Measurements from ENCODE around the gene ANKS1B.
"Not testable (repeated sequence)": the region's sequence is repeated elsewhere in the genome, so short reads cannot be mapped to it uniquely, and the experiment has no call there.

Gene ANKS1B

DNA sequence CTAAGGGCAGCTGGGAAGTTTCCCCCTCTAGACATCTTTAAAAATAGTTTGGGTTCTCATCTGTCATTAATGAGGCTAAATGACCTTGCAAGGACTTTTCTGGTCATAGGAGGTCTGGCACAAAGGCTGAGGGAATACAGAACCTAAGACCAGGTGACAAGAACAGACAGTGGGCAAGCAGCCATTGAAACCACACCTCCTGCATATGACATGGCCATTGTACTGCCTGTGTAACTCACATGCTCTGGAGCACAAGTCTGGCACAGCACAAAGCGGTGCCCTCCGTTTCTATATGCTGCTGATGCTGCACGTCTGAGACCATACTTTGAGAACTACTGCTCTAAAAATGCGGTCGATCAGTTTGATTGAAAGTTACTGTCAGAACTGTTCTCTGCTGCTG, 1196.3 kb downstream of the ANKS1B start:
- no peak for DNase-seq

DNA sequence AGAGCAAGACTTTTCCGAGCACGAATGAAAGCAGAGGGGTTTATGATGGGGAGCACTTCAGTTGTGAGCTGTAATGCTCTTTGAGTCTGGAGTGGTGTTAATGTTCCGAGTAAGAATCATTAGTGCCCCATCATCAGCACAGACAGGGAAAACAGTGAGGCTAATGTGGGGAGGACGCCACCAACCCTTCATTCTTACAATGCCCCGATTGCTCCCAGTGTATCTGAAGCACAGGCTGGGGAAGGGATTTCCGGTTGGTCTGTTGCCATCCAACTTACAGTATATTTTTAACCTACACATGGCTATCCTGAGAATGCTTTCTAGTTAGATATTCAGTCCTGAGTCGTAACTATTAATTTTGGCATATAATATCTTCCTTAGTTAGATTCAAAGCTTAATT, 1198.1 kb downstream of the ANKS1B start:
- no peak for DNase-seq

- no peak for DNase-seq
Measured at GRCh38 chr12:98783420-98783819, 1201.3 kb downstream of the ANKS1B start.

DNA sequence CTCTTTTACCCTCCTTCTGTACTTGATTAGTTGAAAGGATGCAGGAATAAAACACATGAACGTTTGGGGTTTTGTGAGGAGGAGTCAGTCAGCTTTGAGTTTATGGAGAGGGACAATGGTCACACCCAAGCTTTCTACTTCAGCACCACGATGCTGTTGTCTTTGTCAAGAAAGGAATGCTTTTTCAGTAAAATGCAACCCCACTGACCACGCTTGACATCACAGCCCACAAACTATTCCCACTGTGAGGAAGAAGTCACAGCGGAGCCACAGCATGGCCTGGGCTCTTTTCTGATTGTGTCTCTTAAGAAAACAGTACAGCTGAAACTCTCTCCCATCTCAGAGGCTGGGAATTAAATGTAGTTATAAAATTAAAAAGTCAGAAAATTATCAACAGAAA, 1204.5 kb downstream of the ANKS1B start:
- no peak for DNase-seq

DNA sequence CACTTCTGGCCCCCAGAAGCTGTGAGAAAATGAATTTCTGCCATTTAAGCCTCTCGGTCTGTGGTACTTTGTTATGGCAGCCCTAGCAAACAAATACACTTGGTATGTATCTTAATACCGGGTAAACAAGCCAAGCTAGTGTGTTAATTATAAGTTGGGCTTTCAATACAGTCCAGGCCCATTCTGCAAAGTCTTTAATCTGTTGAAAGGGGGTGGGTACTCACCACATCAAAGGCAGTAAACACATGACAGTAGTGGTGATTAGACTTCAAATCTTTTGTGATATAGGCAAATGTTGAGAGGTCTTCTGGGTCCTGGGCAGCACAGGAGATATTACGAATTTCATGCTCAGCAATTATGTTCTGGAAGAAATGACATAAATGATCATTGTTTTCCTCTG, 1211.9 kb downstream of the ANKS1B start:
- no peak for DNase-seq

- no peak for DNase-seq
Measured at GRCh38 chr12:98771811-98772752, 1212.7 kb downstream of the ANKS1B start.

DNA sequence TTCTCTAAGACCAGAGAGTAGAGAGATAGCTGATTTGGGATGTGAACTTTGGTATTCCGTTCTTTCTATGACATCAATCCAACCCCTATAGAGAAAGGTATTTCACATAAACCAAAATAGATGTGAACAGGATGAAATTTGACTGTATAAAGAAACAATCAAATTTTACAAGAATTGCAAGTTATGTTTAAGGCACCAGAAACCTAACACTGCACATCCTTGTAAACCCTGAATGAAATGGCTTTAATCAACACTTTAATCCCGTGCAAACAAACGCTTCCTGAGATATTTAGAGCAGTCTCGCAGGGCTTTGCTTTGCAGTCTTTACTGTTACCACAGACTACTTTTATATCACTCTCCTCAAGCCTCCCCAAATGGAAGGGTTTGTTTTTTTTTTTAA, 1214.5 kb downstream of the ANKS1B start:
- DNase-seq, result no peak

DNA sequence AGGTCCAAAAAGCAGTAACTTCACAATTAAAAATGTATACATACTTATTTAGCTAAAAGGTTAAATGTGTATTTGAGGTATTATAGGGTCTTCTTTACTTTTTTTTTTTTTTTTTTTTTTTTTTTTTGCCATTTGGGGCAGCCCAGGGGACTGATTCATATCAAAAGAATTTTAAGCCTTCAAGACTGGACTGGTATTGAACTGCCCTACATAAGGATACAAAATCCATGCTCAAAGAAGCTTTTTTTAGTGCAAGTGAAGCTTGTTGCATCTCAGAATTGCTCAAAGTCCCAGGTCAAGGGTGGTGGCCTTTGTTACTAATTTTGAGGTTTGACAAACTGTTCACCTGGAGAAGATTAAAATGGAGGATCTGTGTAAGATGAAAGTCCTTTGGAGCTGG, 1215.7 kb downstream of the ANKS1B start:
- DNase-seq, result no peak

DNA sequence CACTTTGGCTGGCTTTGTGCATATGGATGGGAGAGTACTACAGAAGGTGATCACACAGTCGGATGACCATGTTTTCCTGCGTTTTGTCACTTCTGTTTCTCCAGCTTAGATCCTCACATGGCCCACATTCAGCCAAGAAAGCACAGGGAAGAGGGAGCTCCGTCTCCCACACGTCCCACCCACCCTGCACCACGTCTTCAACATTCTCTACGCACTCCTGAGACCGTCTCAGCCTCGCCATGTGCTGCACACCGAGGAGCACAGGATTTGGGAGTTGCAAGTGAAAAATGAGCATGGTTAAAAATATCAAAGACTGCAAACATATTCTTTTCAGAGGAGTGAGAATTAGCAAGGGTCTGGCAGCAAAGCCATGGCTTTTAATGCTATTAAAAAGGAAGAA, 1217.5 kb downstream of the ANKS1B start:
- no peak for DNase-seq

DNA sequence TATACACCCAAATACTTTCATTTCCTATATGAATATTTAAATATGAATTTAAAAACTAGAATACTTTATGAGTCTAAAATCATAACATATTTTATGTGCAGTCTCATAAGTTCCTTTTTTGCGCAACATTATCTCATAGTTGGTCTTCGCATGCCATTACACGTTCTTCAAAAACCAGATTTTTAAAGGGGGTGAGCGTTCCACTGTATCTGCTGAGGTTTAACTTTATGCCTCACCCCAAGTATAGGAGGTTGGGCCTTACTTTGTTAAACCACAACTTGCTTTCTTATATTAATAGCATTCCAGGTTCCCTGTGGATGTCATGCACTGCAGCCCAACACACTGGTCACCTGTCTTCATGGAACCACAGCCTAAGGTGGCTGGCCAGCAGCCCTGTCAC, 1221.1 kb downstream of the ANKS1B start:
- DNase-seq, result no peak

GRCh38 chr12:98758331-98758730, 1226.4 kb downstream of the ANKS1B start:
- DNase-seq, result no peak

DNA sequence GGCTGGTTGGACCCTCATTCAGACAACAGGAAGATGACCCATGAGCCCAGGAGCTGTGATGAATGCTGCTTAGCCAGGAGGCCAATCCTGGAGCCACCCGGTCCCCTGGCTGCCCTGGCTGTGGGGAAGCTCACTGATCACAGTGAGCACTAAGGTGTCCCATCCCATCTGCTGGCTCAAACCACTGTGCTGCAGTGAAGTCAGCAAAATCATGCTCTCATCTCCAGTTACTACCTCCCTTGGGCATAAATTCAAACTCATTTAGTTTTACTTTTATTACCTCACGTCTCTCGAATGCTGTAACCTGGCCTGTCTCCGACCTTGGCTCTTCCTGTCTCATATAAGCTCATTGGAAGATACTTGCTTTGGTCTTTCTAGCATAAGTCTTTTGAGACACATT, 1227.3 kb downstream of the ANKS1B start:
- no peak for DNase-seq

DNA sequence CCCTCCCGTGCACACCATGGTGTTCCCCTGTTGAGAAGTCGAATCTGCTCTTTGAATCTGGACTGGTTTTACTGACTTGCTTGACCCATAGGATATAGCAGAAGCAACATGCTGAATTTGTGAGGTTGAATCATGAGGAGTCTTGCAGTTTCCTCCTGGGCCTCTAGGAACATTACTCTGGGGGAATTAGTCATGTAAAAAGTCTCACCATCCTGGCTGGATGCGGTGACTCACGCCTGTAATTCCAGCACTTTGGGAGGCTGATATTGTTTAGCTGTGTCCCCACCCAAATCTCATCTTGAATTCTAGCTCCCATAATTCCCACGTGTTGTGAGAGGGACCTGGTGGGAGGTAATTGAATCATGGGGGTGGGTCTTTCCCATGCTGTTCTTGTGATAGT, 1228.9 kb downstream of the ANKS1B start:
- DNase-seq, result not testable (repeated sequence)

- DNase-seq, result no peak
Measured at GRCh38 chr12:98754095-98754494, 1230.6 kb downstream of the ANKS1B start.

- no peak for DNase-seq
Measured at GRCh38 chr12:98752726-98753125, 1232.0 kb downstream of the ANKS1B start.

DNA sequence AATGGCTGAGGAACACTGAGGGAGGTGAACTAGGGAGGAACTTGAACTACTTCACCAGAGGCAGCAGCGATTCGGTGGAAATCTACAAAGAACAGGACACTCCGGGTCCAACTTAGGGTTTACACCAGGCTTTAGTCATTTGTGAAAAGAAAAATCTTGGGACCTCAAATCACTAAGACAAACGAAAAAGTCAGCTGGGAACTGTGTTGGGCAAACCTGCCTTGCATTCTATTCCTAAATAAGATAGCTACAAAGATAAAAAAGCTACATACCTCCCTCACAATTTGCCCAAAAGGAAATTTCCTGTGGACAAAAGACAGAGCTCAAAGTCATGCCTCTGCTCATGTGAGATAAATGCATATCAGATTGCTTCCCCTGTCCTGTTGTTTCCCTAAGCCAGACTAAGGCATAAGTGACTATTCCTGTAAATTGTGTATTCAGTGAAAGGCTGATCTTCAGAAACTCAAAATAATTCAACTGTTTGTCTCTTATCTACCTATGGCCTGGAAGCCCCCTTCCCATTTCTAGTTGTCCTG, 1233.1 kb downstream of the ANKS1B start:
- DNase-seq, result no peak

DNA sequence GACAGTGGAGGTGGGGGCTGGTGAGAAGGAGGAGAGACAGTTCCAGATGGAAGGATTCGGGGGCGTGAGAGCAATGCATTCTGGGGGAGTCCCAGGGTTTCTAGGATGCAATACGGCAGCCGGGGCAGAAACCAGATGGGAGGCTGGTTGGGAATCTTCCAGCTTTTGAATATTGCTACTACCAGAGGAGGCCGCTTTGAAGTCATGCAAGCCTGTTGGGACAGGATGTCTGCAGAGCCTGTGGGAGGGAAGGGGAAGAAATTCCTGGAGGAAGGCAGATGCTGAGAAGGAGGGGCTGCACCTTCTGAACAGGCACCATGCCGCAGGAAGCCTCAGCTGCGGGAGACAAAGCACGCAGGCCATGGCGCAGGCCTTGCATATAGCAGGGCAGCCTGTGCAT, 1234.2 kb downstream of the ANKS1B start:
- no peak for DNase-seq

GRCh38 chr12:98748463-98748862, 1236.3 kb downstream of the ANKS1B start:
- no peak for DNase-seq

DNA sequence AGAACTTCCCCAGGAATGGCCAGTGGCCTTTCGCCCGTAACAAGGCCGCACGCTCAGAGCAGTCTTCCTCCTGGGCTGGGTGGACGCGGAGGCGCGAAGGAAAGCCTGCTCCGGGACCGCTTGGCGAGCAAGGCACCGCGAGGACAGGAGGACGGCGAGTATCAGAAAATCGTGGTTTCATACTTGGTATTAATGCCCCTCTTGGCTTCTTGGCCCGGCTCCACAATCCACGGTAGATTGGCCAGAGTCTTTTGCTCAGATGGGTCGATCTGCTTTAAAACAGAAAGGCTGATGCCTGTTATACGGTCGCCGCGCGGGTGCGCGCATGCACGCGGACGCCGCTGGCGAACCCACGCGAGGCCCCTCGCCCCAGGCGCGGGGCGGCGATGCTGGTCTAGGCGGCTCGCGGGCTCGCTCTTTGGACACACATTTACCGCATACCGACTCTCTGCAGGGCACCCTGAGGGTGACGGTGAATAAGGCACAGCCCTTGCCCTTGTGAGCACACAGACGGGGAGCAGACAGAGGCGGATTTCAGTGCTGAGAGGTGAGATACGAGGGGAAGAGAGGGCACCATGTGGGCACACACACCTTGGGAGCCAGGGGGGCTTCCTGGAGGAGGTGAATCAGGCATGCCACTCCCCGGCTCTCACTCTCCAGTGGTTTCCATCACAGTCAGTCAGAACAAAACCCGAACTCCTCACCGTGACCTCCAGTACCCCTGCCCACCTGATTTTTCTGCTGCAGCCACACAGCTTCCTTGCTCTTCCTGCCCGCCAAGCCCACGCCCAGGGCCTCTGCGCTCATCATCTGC, 1239.0 kb downstream of the ANKS1B start:
- DNase-seq, result peak in 1 of 2 donors; percentile 30

- peak in 1 of 2 donors; percentile 29 for DNase-seq
Measured at GRCh38 chr12:98744680-98745079, 1240.1 kb downstream of the ANKS1B start.

DNA sequence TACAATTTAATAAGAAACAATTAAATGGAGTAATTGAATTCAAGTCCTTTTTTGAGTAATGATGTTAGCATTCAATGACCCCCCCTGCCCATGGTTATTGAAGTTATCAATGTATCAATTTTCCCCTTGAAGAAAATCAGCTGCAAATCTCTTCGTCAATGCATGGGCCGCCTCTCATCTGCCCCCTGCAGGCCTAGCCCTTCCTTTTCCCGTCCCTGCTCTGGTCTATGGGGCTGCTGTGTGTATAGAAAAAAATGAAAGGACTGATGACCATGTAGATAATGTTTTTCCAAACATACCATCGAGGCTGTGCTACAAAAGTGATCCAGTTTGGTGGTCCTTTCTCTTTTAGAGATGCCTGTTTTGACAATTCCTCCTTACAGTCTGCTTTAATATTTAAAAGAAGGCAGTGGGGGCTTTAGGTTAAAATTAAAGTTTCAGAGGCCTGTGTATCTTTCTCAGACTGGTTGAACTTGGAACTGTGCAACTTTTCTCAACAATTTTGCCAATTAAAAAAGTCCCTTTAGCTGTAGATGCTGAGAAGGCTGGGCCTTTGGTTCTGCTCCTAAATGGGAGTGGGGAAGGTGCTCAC, 1241.3 kb downstream of the ANKS1B start:
- DNase-seq, result peak in 1 of 2 donors; percentile 37

DNA sequence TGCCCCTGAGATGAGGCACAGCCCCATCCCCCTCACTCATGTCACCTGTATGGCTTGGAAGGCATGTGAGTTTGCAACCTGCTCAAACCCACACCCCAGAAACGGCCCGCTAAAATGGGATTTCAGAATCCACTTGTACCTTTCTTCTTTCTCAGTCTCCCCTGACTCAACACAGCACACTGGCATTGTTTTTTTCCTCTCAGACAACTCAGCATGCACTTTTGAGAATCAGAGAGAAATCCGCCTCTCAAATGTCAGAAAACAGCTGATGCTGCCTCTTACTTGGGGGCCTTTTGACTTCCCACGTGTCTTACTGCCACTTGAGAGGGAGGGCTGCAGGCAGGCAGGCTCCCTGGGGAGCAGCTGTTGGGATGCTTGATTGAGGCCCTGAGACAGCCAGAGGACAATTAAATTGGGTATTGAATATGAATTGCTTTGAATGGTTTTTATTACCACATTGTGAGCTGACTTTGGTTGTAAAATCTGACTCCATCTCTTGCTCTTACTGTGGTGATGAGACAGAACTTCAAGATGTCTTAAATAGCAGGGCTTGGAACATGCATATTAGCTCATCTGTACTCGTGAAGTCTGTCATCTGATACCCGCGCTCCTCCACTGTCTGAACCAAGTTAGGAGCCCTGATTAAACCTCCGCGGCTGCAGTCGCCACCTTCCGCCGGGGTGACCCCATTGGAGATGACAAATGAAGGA, 1243.0 kb downstream of the ANKS1B start:
- DNase-seq, result no peak

- no peak for DNase-seq
Measured at GRCh38 chr12:98741196-98741555, 1243.6 kb downstream of the ANKS1B start.
